ENCODE measurements around the gene ARPC4. TPM values are rescaled to one million over a fixed set of nuclear protein-coding genes. Genes with fewer than 3 reads are reported as not detected.
"Not testable (repeated sequence)": the region's sequence is repeated elsewhere in the genome, so short reads cannot be mapped to it uniquely, and the experiment has no call there.

Gene ARPC4
- total RNA-seq, 1 donor: 284 TPM

DNA sequence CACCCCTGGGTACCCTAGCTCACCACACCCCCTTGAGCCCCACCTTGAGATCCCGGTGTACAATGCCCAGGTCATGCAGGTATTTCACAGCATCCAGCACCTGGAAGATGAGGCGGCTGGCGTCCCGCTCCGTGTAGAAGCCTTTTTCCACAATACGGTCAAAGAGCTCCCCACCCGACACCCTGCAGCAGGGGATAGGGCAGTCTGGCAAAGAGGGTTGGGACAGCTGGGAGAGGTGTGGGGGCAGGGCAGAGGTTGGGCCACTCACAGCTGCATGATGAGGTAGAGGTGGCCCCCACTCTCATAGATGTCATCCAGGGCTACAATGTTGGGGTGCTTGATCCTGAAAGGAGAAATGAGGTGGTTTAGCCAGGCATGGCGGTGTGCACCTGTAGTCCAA lies 30.0 kb upstream of the ARPC4 start:
- Histone ChIP-seq H3K4me3 (ENCODE audit: low read length) (no peak overlapping the region), H3K27me3 (ENCODE audit: insufficient read depth, low read length) (no peaks in the 10 kb centered on the region)

DNA sequence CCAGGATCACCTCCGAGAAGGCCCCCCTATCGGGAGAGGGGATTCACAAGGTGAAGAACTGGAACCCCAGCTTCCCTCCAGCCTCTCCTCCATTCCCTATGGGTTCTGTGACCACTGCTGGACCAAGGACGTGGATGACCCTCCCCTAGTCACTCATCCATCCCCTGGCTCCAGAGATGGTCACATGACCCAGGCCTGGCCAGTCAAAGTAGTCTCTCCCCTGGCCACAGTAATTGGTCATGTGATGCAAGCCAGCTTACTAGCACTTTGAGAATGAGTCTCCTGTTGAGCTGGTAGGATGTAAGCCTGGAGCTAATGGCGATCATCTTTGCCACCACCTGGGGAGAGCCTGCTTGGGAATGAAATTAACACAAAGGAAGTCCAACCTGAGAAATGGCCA lies 27.0 kb upstream of the ARPC4 start:
- Histone ChIP-seq H3K4me1 (ENCODE audit: insufficient read depth, low read length) (peaks cover 45% of the 10 kb centered on the region), H3K4me3 (ENCODE audit: low read length) (no peak overlapping the region), H3K9me3 (ENCODE audit: low read depth, low read length) (no peaks in the 10 kb centered on the region), H3K27me3 (ENCODE audit: insufficient read depth, low read length) (no peaks in the 10 kb centered on the region)

More for the DNA sequence above, 30.0 kb upstream of the ARPC4 start:
- H3K4me1 ChIP-seq (ENCODE audit: insufficient read depth, low read length): peaks cover 16% of the 10 kb centered on the region
- no peaks in the 10 kb centered on the region for H3K9me3 ChIP-seq (ENCODE audit: low read depth, low read length)

DNA sequence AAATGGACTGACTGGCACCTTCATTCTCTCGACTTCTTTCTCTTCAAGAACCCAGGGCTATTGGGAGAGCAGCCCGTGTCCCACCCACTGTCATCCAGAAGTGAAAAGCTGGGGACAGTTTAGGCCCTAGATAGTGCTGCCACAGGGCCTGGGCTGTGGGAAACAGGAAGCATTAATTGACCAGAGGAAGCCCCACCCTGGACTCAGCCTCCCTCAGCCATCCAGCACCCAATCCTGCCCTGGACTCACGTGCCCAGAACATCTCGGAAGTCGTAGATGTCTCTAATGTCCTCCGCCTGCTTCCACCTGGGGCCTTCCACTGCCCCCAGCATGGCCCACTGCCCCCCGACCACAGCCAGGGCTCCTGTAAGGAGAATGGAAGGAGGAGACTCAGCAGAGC lies 25.5 kb upstream of the ARPC4 start:
- Histone ChIP-seq H3K27me3 (ENCODE audit: insufficient read depth, low read length) (no peaks in the 10 kb centered on the region), H3K4me3 (ENCODE audit: low read length) (no peak overlapping the region)

DNA sequence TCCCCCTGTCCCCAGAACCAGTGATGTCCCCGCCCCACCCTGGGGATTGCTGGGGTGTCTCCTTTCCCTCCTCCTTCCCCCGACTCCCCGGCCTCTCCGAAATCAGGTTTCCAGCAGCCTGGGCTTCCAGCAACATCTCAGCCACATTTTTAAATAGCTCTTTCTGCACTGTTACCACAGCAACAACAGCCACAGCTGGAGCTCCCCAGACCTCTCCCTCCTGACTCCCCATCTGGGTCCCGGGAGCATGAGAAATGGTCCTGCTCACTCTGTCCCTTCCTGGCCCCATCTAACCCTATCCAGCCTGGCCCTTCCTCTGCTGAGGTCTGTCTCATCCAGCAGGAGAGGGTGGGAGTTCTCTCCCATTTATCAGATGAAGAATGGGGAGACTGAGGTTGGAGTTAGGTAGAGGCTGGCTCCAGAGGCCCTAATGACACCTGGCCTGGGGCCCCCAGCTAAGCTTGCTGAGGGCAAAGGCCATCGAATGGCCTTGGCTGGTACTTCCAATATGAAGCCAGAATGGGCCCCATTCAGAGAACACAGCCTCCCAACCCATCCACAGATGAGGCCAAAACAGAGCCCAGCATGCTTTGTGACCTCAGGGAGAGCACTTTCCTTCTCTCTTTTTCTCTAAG lies 24.6 kb upstream of the ARPC4 start:
- Histone ChIP-seq H3K9me3 (ENCODE audit: low read depth, low read length) (no peaks in the 10 kb centered on the region), H3K4me3 (ENCODE audit: low read length) (no peak overlapping the region), H3K4me1 (ENCODE audit: insufficient read depth, low read length) (peaks cover 45% of the 10 kb centered on the region), H3K27me3 (ENCODE audit: insufficient read depth, low read length) (no peaks in the 10 kb centered on the region)

More for the DNA sequence above, 25.5 kb upstream of the ARPC4 start:
- Histone ChIP-seq H3K9me3 (ENCODE audit: low read depth, low read length) (no peaks in the 10 kb centered on the region), H3K4me1 (ENCODE audit: insufficient read depth, low read length) (peaks cover 45% of the 10 kb centered on the region)

DNA sequence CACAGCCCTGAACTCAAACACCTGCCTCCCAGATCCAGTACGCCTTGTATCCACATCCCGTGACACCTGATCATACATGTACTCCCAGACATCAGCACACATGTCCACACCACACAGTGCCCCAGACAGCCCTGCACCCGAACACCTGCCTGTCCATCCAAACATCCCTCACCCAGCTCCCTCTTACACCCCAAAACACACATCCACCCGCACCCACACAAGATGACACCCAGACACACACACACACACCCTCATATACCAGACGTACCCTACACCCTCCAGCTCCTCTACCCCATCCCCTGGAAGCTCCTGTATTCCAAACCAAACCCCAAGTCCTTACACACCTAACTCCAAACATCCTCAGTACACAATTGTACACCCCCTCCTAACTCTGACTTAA lies 23.9 kb upstream of the ARPC4 start:
- H3K4me1 ChIP-seq (ENCODE audit: insufficient read depth, low read length): peaks cover 45% of the 10 kb centered on the region
- H3K4me3 ChIP-seq (ENCODE audit: low read length): peak overlapping the region; percentile 37
- no peaks in the 10 kb centered on the region for H3K27me3 ChIP-seq (ENCODE audit: insufficient read depth, low read length)
- H3K9me3 ChIP-seq (ENCODE audit: low read depth, low read length): no peaks in the 10 kb centered on the region

DNA sequence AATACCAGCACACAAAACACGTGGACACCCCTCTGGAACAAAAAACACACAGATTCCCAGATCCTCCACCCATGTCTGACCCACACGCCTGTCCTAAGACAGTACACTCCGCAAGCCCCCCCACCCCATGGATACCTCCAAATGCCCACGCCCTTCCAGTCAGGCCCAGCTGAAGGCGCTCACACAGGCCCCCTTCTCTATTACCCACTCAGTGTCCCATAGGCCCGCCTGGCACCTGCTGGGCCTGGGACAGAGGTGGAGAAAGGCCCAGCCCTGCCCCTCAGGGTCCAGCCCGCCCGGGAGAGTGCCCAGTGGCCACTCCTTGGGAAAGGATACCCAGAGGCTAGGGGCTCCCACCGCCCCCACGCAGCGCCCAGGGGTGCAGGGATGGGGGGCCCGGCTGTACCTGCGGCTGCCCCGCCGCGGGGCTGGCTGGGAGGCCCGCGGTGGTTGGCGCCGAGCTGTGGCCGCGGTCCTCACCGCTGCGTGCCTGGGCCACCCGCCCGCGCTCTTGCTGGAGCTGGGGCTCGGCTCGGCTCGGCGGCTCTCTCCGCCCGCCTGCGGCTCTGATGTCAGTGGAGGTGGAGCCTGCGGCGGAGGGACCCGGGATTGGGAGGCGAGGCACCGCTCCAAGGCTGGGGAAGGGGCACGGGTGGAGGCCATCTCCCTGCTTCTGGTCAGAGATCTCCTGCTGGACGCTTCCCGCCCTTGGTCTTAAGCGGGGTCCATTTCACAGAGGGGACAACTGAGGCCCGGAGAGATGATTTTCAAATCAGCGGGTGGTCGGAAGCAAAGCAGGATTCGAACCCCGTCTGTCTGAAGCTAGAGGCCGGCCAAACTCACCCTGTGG lies 23.2 kb upstream of the ARPC4 start, which contains the start of gene CAMK1:
Gene CAMK1 (minus strand): TSS at position 522 of the 850 bp plus-strand sequence. CDS start 2,198 bp downstream, outside the sequence.
- Histone ChIP-seq H3K4me1 (ENCODE audit: insufficient read depth, low read length) (peaks cover 45% of the 10 kb centered on the region), H3K4me3 (ENCODE audit: low read length) (peak within 1 kb of the TSS; percentile 37), H3K27me3 (ENCODE audit: insufficient read depth, low read length) (no peaks in the 10 kb centered on the region), H3K9me3 (ENCODE audit: low read depth, low read length) (no peaks in the 10 kb centered on the region)

DNA sequence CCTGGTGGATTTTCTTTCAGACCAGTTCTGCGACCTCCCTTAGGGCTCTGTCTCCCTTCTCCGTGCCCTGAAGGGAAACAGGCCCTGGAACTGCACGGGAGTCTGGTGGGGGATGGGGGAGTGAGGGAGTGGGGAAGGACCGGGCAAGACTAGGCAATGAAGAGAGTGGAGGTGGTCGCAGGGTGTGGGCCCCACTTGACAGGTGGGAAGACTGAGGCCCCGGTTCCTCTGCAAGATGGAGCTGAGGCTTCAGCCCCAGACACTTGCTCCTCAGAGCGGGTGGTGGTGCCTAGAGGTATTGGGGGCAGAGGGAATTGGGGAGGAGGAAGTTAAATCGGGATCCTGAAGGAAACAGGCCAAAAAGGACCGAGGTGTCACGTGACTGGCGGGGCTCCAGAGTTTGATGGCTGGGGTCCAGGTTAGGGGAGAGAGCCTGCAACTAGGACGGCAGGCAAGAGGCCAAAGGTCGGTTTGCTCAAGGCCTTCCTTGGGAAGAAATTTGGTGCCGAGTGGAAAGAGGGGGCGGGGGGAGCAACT lies 22.5 kb upstream of the ARPC4 start:
- Histone ChIP-seq H3K9me3 (ENCODE audit: low read depth, low read length) (no peaks in the 10 kb centered on the region), H3K4me1 (ENCODE audit: insufficient read depth, low read length) (peaks cover 45% of the 10 kb centered on the region), H3K27me3 (ENCODE audit: insufficient read depth, low read length) (no peaks in the 10 kb centered on the region), H3K4me3 (ENCODE audit: low read length) (peak overlapping the region; percentile 37)

DNA sequence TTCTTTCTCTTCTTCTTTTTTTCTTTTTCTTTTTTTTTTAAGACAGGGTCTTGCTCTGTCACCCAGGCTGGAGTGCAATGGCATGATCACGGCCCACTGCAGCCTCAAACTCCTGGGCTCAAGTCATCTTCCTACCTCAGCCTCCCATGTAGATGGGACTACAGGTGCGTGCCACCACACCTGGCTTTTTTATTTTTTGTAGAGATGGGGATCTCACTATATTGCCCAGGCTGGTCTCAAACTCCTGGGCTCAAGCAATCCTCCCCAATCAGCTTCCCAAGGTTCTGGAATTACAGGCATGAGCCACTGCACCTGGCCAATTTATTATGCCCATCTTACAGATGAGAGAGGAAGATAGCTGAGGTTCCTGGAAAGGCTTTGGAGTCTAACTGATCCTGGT lies 21.9 kb upstream of the ARPC4 start:
- not testable (repeated sequence) for H3K4me3 ChIP-seq (ENCODE audit: low read length); H3K9me3 ChIP-seq (ENCODE audit: low read depth, low read length); H3K27me3 ChIP-seq (ENCODE audit: insufficient read depth, low read length)
- peaks cover 45% of the 10 kb centered on the region for H3K4me1 ChIP-seq (ENCODE audit: insufficient read depth, low read length)

DNA sequence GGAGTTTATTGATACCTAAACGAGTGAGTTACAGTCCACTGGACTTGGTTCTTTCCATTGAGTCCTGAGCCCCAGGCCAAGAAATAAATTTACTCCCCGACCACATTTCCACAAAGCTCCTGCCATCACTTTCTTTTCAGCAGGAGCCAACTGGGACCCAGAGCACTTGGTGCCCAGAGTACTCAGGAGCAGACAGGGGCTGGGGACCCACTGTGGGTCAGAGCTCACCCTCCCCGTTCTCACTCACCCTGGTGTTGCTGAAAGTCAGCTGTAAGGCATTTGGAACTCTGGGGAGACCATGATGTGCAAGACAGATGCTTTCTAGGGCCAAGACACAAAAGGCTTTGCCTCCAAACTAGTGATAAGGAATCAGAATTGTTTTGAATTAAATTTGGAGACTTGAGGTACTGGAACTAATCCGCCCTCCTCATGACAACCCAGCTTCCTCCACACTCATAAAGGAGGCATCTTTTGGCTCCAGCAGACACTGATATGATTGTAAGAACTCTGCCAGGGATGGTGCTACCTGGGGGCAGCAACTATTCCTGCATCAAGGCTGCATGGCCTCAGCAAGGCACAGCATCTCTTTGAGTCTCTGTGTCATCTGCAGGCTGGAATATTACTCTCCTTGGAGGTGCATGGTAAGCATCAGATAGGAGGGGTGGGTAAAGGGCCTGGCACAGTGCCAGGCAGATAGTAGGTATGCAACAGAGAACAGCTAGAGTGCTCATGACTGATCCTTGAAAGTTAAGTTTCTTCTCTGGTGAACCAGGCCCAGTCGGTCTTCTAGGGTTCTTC lies 15.8 kb upstream of the ARPC4 start:
- H3K9me3 ChIP-seq (ENCODE audit: low read depth, low read length): no peaks in the 10 kb centered on the region
- H3K4me3 ChIP-seq (ENCODE audit: low read length): no peak overlapping the region
- peaks cover 53% of the 10 kb centered on the region for H3K4me1 ChIP-seq (ENCODE audit: insufficient read depth, low read length)
- H3K27me3 ChIP-seq (ENCODE audit: insufficient read depth, low read length): no peaks in the 10 kb centered on the region

DNA sequence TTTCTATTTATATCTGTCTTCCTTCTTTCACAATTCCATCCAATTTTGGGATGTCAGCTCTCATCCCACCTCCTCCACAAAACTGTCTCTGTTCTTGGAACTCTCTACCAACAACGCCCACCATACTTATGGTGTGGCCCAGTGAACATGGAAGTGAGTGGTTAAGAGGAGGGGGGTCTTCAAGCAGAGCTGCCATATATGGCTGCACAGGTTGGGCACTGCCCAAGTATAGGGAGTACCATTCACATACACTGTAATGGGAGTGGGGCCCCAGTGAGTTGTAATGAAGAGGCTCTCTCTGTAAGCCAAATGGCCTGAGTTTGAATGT lies 15.2 kb upstream of the ARPC4 start:
- Histone ChIP-seq H3K4me3 (ENCODE audit: low read length) (no peak overlapping the region), H3K27me3 (ENCODE audit: insufficient read depth, low read length) (no peaks in the 10 kb centered on the region), H3K4me1 (ENCODE audit: insufficient read depth, low read length) (peaks cover 58% of the 10 kb centered on the region), H3K9me3 (ENCODE audit: low read depth, low read length) (no peaks in the 10 kb centered on the region)

DNA sequence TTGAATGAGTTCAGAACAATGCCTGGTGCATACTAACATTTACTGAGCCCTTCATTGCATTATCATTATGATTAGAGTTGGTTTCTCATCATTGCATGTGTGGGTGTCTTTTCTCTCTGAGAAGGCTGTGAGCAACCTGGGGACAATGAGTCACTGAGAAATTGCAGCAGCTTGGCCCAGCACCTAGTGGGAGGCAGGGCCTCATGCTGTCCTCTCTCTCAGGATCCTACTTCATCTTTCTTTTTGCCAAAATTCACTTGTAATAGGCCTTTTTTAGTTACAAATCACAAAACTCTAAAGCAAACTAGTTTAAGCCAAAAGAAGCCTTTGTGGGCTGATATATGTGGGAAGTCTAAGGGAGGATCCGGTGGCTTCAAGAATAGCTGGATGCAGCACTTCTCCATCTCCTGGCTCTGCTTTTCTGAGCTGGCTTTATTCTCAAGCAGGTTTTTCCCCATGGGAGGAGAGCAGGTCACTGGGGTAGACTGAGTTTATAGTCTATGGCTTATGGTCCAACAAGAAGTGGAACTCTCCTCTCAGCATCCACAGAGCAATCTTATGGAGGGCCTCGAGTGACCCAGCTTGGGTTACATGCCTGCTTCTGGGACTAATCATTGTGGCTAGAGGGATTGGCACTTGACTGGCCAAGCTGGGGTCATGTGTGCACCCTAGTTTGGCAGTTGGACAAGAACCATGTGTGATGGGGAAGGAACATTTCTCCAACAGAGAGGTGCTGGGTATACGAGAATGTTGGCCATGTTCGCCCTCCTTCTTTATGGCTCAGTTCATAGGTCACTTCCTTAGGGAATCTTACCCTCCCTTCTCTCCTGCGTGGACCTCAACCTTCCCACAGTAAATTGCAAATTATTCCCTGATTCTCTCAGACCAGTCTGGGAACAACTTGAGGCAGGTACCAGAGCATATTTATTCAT lies 14.5 kb upstream of the ARPC4 start:
- peaks cover 61% of the 10 kb centered on the region for H3K4me1 ChIP-seq (ENCODE audit: insufficient read depth, low read length)
- H3K9me3 ChIP-seq (ENCODE audit: low read depth, low read length): no peaks in the 10 kb centered on the region
- no peak overlapping the region for H3K4me3 ChIP-seq (ENCODE audit: low read length)
- no peaks in the 10 kb centered on the region for H3K27me3 ChIP-seq (ENCODE audit: insufficient read depth, low read length)

DNA sequence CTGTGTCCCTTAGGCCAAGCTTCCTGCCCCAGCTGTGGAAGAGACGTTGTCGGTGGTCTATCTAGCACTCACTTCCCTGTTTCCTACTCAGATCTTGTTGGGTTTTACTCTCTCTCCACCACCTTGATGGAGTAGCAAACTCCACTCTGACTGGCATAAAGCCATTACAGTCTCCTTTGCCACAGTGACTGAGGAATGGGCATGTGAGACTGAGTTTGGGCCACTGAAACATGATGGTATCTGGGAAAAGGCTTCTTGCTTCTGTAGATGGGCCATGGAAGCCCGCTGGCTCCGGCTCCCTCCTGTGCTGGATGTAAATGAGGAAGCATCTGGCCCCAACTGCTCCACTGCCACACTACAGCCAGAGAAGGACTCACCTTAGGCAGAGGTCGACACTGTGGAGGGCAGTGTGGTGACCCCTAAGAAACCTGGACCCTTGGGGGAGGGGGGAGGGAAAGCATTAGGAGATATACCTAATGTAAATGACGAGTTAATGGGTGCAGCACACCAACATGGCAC lies 13.7 kb upstream of the ARPC4 start:
- H3K4me3 ChIP-seq (ENCODE audit: low read length): no peak overlapping the region
- H3K4me1 ChIP-seq (ENCODE audit: insufficient read depth, low read length): peaks cover 61% of the 10 kb centered on the region
- H3K27me3 ChIP-seq (ENCODE audit: insufficient read depth, low read length): no peaks in the 10 kb centered on the region
- no peaks in the 10 kb centered on the region for H3K9me3 ChIP-seq (ENCODE audit: low read depth, low read length)

DNA sequence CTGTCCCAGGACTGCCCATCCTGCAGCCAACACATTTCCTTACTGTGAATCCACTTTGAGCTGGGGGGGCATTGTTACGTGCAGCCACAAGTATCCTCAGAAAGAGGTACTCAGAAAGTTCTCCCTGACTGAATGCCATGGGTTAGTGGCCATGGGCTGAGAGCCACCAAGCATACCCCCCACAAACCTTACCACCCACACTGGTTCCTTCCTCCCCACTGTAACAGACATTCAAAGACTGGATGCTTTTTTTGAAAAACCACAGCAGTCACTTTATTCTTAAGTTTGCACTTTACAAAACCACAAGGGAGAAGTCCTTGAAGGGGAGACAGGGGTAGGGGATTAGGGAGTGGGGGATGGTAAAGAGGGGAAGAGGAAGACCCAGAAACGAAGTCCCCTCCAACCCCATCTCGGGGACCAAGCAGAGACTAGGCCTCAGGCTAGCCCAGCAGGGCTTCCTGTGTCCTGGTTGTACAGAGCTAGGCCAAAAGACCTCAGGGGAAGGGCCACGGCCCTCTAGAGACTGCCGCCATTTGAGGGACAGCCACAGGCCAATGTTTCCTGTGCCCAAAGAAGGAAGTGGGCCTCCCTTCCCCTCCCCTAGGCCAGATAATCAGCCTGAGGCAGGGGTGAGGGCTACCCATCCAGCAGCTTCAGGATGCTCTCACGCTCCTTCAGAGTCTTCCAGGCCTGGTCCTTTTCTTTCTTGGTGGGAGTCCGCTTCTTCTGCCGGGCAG lies 13.0 kb upstream of the ARPC4 start:
- peaks cover 61% of the 10 kb centered on the region for H3K4me1 ChIP-seq (ENCODE audit: insufficient read depth, low read length)
- H3K9me3 ChIP-seq (ENCODE audit: low read depth, low read length): no peaks in the 10 kb centered on the region
- H3K27me3 ChIP-seq (ENCODE audit: insufficient read depth, low read length): no peaks in the 10 kb centered on the region
- H3K4me3 ChIP-seq (ENCODE audit: low read length): no peak overlapping the region

All from mononuclear cell (primary cell).